ENCODE measurements around the gene EXOSC7.

GRCh38 chr3:45029661-45030060, 53.6 kb downstream of the EXOSC7 start:
- TF ChIP-seq CTCF (IDR thresholded peaks at IDR 0.05 in 4 of 5, conservative IDR thresholded peaks at IDR 0.05 in 1 of 5) (no peak), POLR2A (IDR thresholded peaks at IDR 0.05) (no peak)
